Naive thymus-derived CD4-positive, alpha-beta T cell (primary cell): ENCODE measurements around the gene C4BPA. TPM values are rescaled to one million over a fixed set of nuclear protein-coding genes. Genes with fewer than 3 reads are reported as not detected.

Experiments
- ATAC-seq: fragments of 150-1000 bp; cut with Tn5 transposase; 2 replicates; pipeline ENCODE4 v1.10.0; 2021; ENCODE audit warnings: mild to moderate bottlenecking, moderate library complexity
- CTCF ChIA-PET: fragments of 350-600 bp; sonication (Branson Sonifier 250); formaldehyde crosslinking; loops from one replicate; lab custom pipeline; 2021; ENCODE audit warnings: antibody characterized with exemption; lab: Charles Lee
- POLR2A ChIA-PET: fragments of 350-600 bp; sonication (Branson Sonifier 250); formaldehyde crosslinking; loops from one replicate; lab custom pipeline; 2021; ENCODE audit warnings: antibody characterized with exemption, inconsistent platforms; lab: Charles Lee
- DNase-seq, 9 donors: peaks; one replicate each; pipeline versions ENCODE4 v3.0.0 to v3.0.0-alpha.2; 2020 to 2022; ENCODE audit warnings: mixed read lengths in 1 of 9
- H3K27ac ChIP-seq: one replicate; pipeline ENCODE4 v1.7.0; 2013; ENCODE audit warnings: mild to moderate bottlenecking, low read depth, low read length, moderate library complexity
- H3K27me3 ChIP-seq, 2 donors: one replicate each; pipeline ENCODE4 v1.7.0; 2013; ENCODE audit warnings: low read length in 2 of 2, mild to moderate bottlenecking in 2 of 2, moderate library complexity in 2 of 2; ENCODE audit not compliant: control insufficient read depth in 2 of 2, insufficient read depth in 2 of 2
- H3K36me3 ChIP-seq, 3 experiments: 1 replicate in 2 of 3; 2 replicates in 1 of 3; pipeline ENCODE4 v1.7.0; 2013; ENCODE audit warnings: low read length in 3 of 3, mild to moderate bottlenecking in 3 of 3, moderate library complexity in 1 of 3; ENCODE audit not compliant: insufficient read depth in 3 of 3, control insufficient read depth in 2 of 3
- H3K4me1 ChIP-seq, 2 donors: one replicate each; pipeline ENCODE4 v1.7.0; 2013; ENCODE audit warnings: low read length in 2 of 2, mild to moderate bottlenecking in 2 of 2, moderate library complexity in 1 of 2; ENCODE audit not compliant: control insufficient read depth in 2 of 2, insufficient read depth in 2 of 2
- H3K4me3 ChIP-seq: 2 replicates; pipeline ENCODE4 v1.7.0; 2013; ENCODE audit warnings: mild to moderate bottlenecking, low read length
- H3K9me3 ChIP-seq, 3 experiments: 1 replicate in 2 of 3; 2 replicates in 1 of 3; pipeline ENCODE4 v1.7.0; 2013; ENCODE audit warnings: low read length in 3 of 3; ENCODE audit not compliant: control insufficient read depth in 2 of 3
- H3K27ac Mint-ChIP-seq, 9 donors: one replicate each; pipeline ENCODE4 v1.8.0; 2020 to 2022; ENCODE audit warnings: mixed read lengths in 9 of 9, mild to moderate bottlenecking in 8 of 9, moderate library complexity in 5 of 9, inconsistent platforms in 2 of 9
- H3K27me3 Mint-ChIP-seq, 5 donors: one replicate each; pipeline ENCODE4 v1.8.0; 2021 to 2022; ENCODE audit warnings: mixed read lengths in 5 of 5, mild to moderate bottlenecking in 1 of 5
- H3K36me3 Mint-ChIP-seq, 5 donors: one replicate each; pipeline ENCODE4 v1.8.0; 2020 to 2022; ENCODE audit warnings: mixed read lengths in 5 of 5, mild to moderate bottlenecking in 3 of 5, inconsistent platforms in 1 of 5
- H3K4me1 Mint-ChIP-seq, 7 donors: one replicate each; pipeline ENCODE4 v1.8.0; 2020 to 2022; ENCODE audit warnings: mixed read lengths in 7 of 7, mild to moderate bottlenecking in 3 of 7, inconsistent platforms in 1 of 7
- H3K4me3 Mint-ChIP-seq, 10 donors: one replicate each; pipeline ENCODE4 v1.8.0; 2020 to 2022; ENCODE audit warnings: mild to moderate bottlenecking in 10 of 10, mixed read lengths in 10 of 10, moderate library complexity in 6 of 10, inconsistent platforms in 2 of 10
- H3K9me3 Mint-ChIP-seq, 11 donors: one replicate each; pipeline ENCODE4 v1.8.0; 2020 to 2022; ENCODE audit warnings: mixed read lengths in 11 of 11, mild to moderate bottlenecking in 4 of 11, inconsistent platforms in 1 of 11, moderate library complexity in 1 of 11
- intact Hi-C, 2 donors: fragments of 100-400 bp; cut with micrococcal nuclease; formaldehyde crosslinking; loops; one replicate each; pipeline ENCODE4 v1.15.1; 2023
- polyA plus RNA-seq, 2 donors: library from polyadenylated mRNA; unstranded; fragments of 300-500 nt; fragmentation: Illumina TruSeq; gene quantifications; one replicate each; pipeline ENCODE4 v1.2.3, GENCODE V29; 2021
- total RNA-seq, 6 experiments: library from RNA in 5 of 6; stranded (reverse) in 5 of 6; gene quantifications; 1 replicate in 5 of 6; 2 replicates in 1 of 6; pipeline ENCODE4 v1.2.3 and lab custom pipeline; 2021 to 2026

Gene C4BPA
- total and polyA plus RNA-seq, 7 experiments from 2014 or later: not detected

GRCh38 chr1:207131163-207131562 is 27.1 kb downstream of the C4BPA start:
- Histone ChIP-seq H3K27me3 (no peaks in the 10 kb centered on the region), H3K4me3 (no peak overlapping the region), H3K27ac (no peak overlapping the region), H3K9me3 (peaks cover 0 to 20% (median 3%) of the 10 kb centered on the region in 3 experiments), H3K36me3 (no peaks in the 10 kb centered on the region), H3K4me1 (no peaks in the 10 kb centered on the region)
- DNase-seq (no peak), ATAC-seq (no peak)
- peaks cover 20 to 41% (median 28%) of the 10 kb centered on the region in 11 donors for H3K9me3 Mint-ChIP-seq
- peaks cover 0 to 8% (median 3%) of the 10 kb centered on the region in 5 donors for H3K27me3 Mint-ChIP-seq
- H3K27ac Mint-ChIP-seq: no peak overlapping the region
- no peaks in the 10 kb centered on the region for H3K4me1 Mint-ChIP-seq
- CTCF ChIA-PET: no interaction called here
- no peak overlapping the region for H3K4me3 Mint-ChIP-seq
- intact Hi-C loops: no loop called here
- peaks cover 2 to 23% (median 18%) of the 10 kb centered on the region in 5 donors for H3K36me3 Mint-ChIP-seq
- POLR2A ChIA-PET: no interaction called here

GRCh38 chr1:207134581-207134980 is 30.5 kb downstream of the C4BPA start:
- peaks cover 0 to 9% (median 5%) of the 10 kb centered on the region in 5 donors for H3K36me3 Mint-ChIP-seq
- intact Hi-C loops: no loop called here
- H3K27ac Mint-ChIP-seq: no peak overlapping the region
- no peaks in the 10 kb centered on the region for H3K4me1 Mint-ChIP-seq
- Histone ChIP-seq H3K27me3 (no peaks in the 10 kb centered on the region), H3K27ac (no peak overlapping the region), H3K4me3 (no peak overlapping the region), H3K9me3 (no peaks in the 10 kb centered on the region), H3K4me1 (no peaks in the 10 kb centered on the region), H3K36me3 (no peaks in the 10 kb centered on the region)
- peaks cover 5 to 22% (median 11%) of the 10 kb centered on the region in 11 donors for H3K9me3 Mint-ChIP-seq
- ATAC-seq: peak; percentile 29
- POLR2A ChIA-PET: no interaction called here
- peaks cover 0 to 3% (median 0%) of the 10 kb centered on the region in 5 donors for H3K27me3 Mint-ChIP-seq
- no peak for DNase-seq
- CTCF ChIA-PET: no interaction called here
- H3K4me3 Mint-ChIP-seq: no peak overlapping the region

GRCh38 chr1:207139616-207140015 is 35.6 kb downstream of the C4BPA start:
- no peak for DNase-seq
- CTCF ChIA-PET: no interaction called here
- Mint-ChIP-seq H3K4me3 (no peak overlapping the region), H3K4me1 (no peaks in the 10 kb centered on the region), H3K27me3 (peaks cover 0 to 5% (median 0%) of the 10 kb centered on the region in 5 donors), H3K27ac (no peak overlapping the region), H3K36me3 (no peaks in the 10 kb centered on the region), H3K9me3 (peaks cover 0 to 8% (median 0%) of the 10 kb centered on the region in 11 donors)
- Histone ChIP-seq H3K27ac (no peak overlapping the region), H3K4me1 (no peaks in the 10 kb centered on the region), H3K9me3 (no peaks in the 10 kb centered on the region), H3K4me3 (no peak overlapping the region), H3K27me3 (no peaks in the 10 kb centered on the region), H3K36me3 (no peaks in the 10 kb centered on the region)
- no peak for ATAC-seq
- POLR2A ChIA-PET: no interaction called here
- intact Hi-C loops: no loop called here

- Mint-ChIP-seq H3K4me1 (peaks cover 0 to 2% (median 0%) of the 10 kb centered on the region in 7 donors), H3K27ac (peak overlapping the region in 1 of 9 donors; percentile 19), H3K4me3 (no peak overlapping the region), H3K9me3 (peaks cover 0 to 8% (median 0%) of the 10 kb centered on the region in 11 donors), H3K27me3 (peaks cover 0 to 5% (median 0%) of the 10 kb centered on the region in 5 donors), H3K36me3 (peaks cover 0 to 3% (median 0%) of the 10 kb centered on the region in 5 donors)
- Histone ChIP-seq H3K9me3 (no peaks in the 10 kb centered on the region), H3K4me3 (no peak overlapping the region), H3K36me3 (no peaks in the 10 kb centered on the region), H3K27ac (no peak overlapping the region), H3K27me3 (no peaks in the 10 kb centered on the region), H3K4me1 (no peaks in the 10 kb centered on the region)
- DNase-seq: no peak
- POLR2A ChIA-PET: no interaction called here
- CTCF ChIA-PET: no interaction called here
- intact Hi-C loops: no loop called here
- ATAC-seq: no peak
Measured at GRCh38 chr1:207140536-207140935, 36.5 kb downstream of the C4BPA start.

- Histone ChIP-seq H3K27ac (no peak overlapping the region), H3K27me3 (no peaks in the 10 kb centered on the region), H3K4me1 (no peaks in the 10 kb centered on the region), H3K9me3 (no peaks in the 10 kb centered on the region), H3K36me3 (no peaks in the 10 kb centered on the region), H3K4me3 (no peak overlapping the region)
- peaks cover 0 to 5% (median 0%) of the 10 kb centered on the region in 5 donors for H3K27me3 Mint-ChIP-seq
- H3K9me3 Mint-ChIP-seq: peaks cover 0 to 11% (median 0%) of the 10 kb centered on the region in 11 donors
- no peak overlapping the region for H3K4me3 Mint-ChIP-seq
- peak; percentile 10 for ATAC-seq
- peak overlapping the region in 1 of 9 donors; percentile 6 for H3K27ac Mint-ChIP-seq
- peaks cover 0 to 2% (median 0%) of the 10 kb centered on the region in 7 donors for H3K4me1 Mint-ChIP-seq
- ChIA-PET POLR2A (interaction anchor here (0.6 kb wide), 1 partner anchor 177 kb away, joined by 3 read pairs; no protein-coding TSS in a partner anchor), CTCF (interaction anchor here (0.7 kb wide), 1 partner anchor 464 kb away, joined by 4 read pairs; no protein-coding TSS in a partner anchor)
- intact Hi-C loops: no loop called here
- DNase-seq: no peak
- peaks cover 0 to 3% (median 0%) of the 10 kb centered on the region in 5 donors for H3K36me3 Mint-ChIP-seq
Measured at GRCh38 chr1:207145401-207146058, 41.5 kb downstream of the C4BPA start.

- Histone ChIP-seq H3K9me3 (peaks cover 0 to 18% (median 5%) of the 10 kb centered on the region in 3 experiments), H3K4me3 (no peak overlapping the region), H3K4me1 (no peaks in the 10 kb centered on the region), H3K36me3 (no peaks in the 10 kb centered on the region), H3K27me3 (no peaks in the 10 kb centered on the region), H3K27ac (no peak overlapping the region)
- DNase-seq (no peak), ATAC-seq (no peak)
- CTCF ChIA-PET: no interaction called here
- H3K27me3 Mint-ChIP-seq: peaks cover 0 to 11% (median 4%) of the 10 kb centered on the region in 5 donors
- no peak overlapping the region for H3K27ac Mint-ChIP-seq
- H3K9me3 Mint-ChIP-seq: peaks cover 4 to 33% (median 14%) of the 10 kb centered on the region in 11 donors
- peaks cover 0 to 2% (median 0%) of the 10 kb centered on the region in 7 donors for H3K4me1 Mint-ChIP-seq
- intact Hi-C loops: no loop called here
- H3K4me3 Mint-ChIP-seq: no peak overlapping the region
- POLR2A ChIA-PET: no interaction called here
- H3K36me3 Mint-ChIP-seq: peaks cover 2 to 13% (median 12%) of the 10 kb centered on the region in 5 donors
Measured at GRCh38 chr1:207151920-207152319, 47.9 kb downstream of the C4BPA start.
